SU-DHL-6 (cell line): ENCODE data around the gene WIPF1.

Experiments used
- EZH2phosphoT487 ChIP-seq: fragments of 200-600 bp; sonication (generic), shearing (Covaris generic); conservative IDR thresholded peaks from 2 replicates; pipeline ENCODE4 v1.6.1; 2018; ENCODE audit warnings: mild to moderate bottlenecking, antibody characterized with exemption, low read length, moderate library complexity, mixed read lengths
- TF ChIP-seq, protein P1 (sequence below): fragments of 200-600 bp; sonication (generic); IDR thresholded peaks from one replicate; pipeline ENCODE4 v1.5.1; 2017; ENCODE audit warnings: antibody characterized with exemption, mild to moderate bottlenecking, low read length, moderate library complexity; ENCODE audit not compliant: insufficient read depth, poor library complexity, severe bottlenecking

DNA sequence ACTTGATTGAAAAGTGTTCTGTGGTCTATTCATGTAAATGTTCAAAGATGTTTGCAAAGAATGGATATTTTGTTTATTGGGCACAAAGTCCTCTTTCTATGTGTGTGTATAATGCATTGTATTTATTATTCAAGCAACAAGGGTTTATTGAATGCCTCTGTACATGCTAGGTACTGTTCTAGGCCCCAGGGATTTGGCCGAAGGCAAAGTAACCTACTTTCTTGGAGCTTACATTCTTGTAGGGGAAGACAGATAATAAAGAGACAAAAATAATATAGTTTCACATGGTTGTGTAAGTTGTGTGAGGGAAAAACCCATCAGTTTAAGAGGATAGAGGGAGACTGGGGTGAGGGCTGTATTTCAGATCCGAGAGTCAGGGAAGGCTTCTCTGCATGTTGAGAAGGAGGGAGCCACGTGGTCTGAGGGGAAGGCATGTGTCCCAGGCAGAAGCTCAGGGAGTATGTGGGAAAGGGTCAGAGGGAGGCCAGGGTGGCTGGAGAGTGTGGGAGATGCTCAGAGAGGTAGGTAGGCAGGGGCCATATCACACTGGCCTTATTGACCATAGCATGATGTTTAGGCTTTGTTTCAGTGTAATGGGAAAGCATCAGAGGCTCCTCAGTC is 70.4 kb downstream of the WIPF1 start:
- TF ChIP-seq, protein P1, sequence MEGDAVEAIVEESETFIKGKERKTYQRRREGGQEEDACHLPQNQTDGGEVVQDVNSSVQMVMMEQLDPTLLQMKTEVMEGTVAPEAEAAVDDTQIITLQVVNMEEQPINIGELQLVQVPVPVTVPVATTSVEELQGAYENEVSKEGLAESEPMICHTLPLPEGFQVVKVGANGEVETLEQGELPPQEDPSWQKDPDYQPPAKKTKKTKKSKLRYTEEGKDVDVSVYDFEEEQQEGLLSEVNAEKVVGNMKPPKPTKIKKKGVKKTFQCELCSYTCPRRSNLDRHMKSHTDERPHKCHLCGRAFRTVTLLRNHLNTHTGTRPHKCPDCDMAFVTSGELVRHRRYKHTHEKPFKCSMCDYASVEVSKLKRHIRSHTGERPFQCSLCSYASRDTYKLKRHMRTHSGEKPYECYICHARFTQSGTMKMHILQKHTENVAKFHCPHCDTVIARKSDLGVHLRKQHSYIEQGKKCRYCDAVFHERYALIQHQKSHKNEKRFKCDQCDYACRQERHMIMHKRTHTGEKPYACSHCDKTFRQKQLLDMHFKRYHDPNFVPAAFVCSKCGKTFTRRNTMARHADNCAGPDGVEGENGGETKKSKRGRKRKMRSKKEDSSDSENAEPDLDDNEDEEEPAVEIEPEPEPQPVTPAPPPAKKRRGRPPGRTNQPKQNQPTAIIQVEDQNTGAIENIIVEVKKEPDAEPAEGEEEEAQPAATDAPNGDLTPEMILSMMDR = no peak
- no peak for TF ChIP-seq EZH2phosphoT487
